ENCODE results near the gene CISD3. TPM values are rescaled to one million over a fixed set of nuclear protein-coding genes. Genes with fewer than 3 reads are reported as not detected.

Gene CISD3
- total and polyA plus RNA-seq, 2 of the 4 experiments (the other 2 are of a cell fraction): 1.3 to 14.1 TPM

GRCh38 chr17:38750044-38750311 is 19.8 kb downstream of the CISD3 start:
- H3K14ac ChIP-seq (replicated peaks; ENCODE audit: low read depth, low read length): 0 out of 2 replicates have a peak overlapping the region, but pooled peaks have one; percentile 13
- H2AK5ac ChIP-seq (ENCODE audit: low read depth, low read length): 0 out of 2 replicates have a peak overlapping the region, but pooled peaks have one; percentile 62
- ATAC-seq (ENCODE audit: low read depth) (no peak), DNase-seq (no peak)
- H4K20me1 ChIP-seq (ENCODE audit: insufficient read depth, low read length): peaks cover 28% of the 10 kb centered on the region
- peaks cover 2% of the 10 kb centered on the region for H3K36me3 ChIP-seq (ENCODE audit: control insufficient read depth, insufficient read depth, low read length)
- H3K9me1 ChIP-seq (ENCODE audit: insufficient read depth, low read length): peaks cover 12% of the 10 kb centered on the region
- no peak overlapping the region for H3K23ac ChIP-seq (ENCODE audit: low read depth, low read length)
- no peaks in the 10 kb centered on the region for H3K27me3 ChIP-seq (ENCODE audit: control insufficient read depth, insufficient read depth, low read length)
- dilution Hi-C loops (cut with HindIII; ENCODE audit: low sequenced_read_pairs, unreplicated experiment) (no loop called here), intact Hi-C loops (cut with micrococcal nuclease) (loop anchor here (5.0 kb wide), 1 partner anchor 122 kb away; the partner anchor contains the start of gene LASP1), in situ Hi-C loops (cut with MboI; ENCODE audit: low sequenced_read_pairs) (no loop called here)
- H3K9me3 ChIP-seq (ENCODE audit: control insufficient read depth, insufficient read depth, low read length): no peaks in the 10 kb centered on the region
- CTCF ChIA-PET: interaction anchor here (0.9 kb wide), 1 partner anchor 14 kb away, joined by 3 read pairs; no protein-coding TSS in a partner anchor
- H3K18ac ChIP-seq (ENCODE audit: low read depth, low read length): no peak overlapping the region
- H3K4me3 ChIP-seq (ENCODE audit: insufficient read depth, low read depth, low read length): peak overlapping the region; percentile 91
- H4K5ac ChIP-seq (ENCODE audit: low read depth, low read length): peak overlapping the region; percentile 15; the same call in 1 of the 2 replicates
- H3K56ac ChIP-seq (ENCODE audit: extremely low read depth, insufficient read depth, low read length): no peak overlapping the region
- no peak overlapping the region for H2BK15ac ChIP-seq (ENCODE audit: low read depth, low read length)
- H2BK5ac ChIP-seq (ENCODE audit: low read depth, low read length, poor library complexity, severe bottlenecking): no peak overlapping the region
- peak overlapping the region; percentile 70 to 84; a peak in 2 of 4 replicates for H4K8ac ChIP-seq (ENCODE audit: low read depth in 2 of 2, low read length in 2 of 2)
- H2AFZ ChIP-seq (replicated peaks; ENCODE audit: low read length, poor library complexity): peak overlapping the region; percentile 90
- no peak overlapping the region for H2BK20ac ChIP-seq (ENCODE audit: low read depth, low read length)
- TF ChIP-seq MXI1 (IDR thresholded peaks at IDR 0.05; ENCODE audit: borderline replicate concordance, low read depth, low read length) (no peak), ELK1 (IDR thresholded peaks at IDR 0.05; ENCODE audit: borderline replicate concordance, low read depth, low read length) (no peak), NFE2L2 (IDR thresholded peaks at IDR 0.05; ENCODE audit: low read depth, low read length) (no peak), RCOR1 (IDR thresholded peaks at IDR 0.05; ENCODE audit: insufficient replicate concordance, low read length) (no peak), BHLHE40 (IDR thresholded peaks at IDR 0.05; ENCODE audit: low read depth, low read length) (no peak), MAZ (IDR thresholded peaks at IDR 0.05; ENCODE audit: borderline replicate concordance, low read depth, low read length) (no peak), FOS (IDR thresholded peaks at IDR 0.05; ENCODE audit: low read depth, low read length) (no peak)
- peak overlapping the region; percentile 81 for H3K4me2 ChIP-seq (ENCODE audit: low read depth, low read length)
- H4K91ac ChIP-seq (ENCODE audit: insufficient read depth, low read depth, low read length): 0 out of 2 replicates have a peak overlapping the region, but pooled peaks have one; percentile 53
- no CpG with 5 or more reads among the region's 12 CpGs for WGBS, 2 experiments (ENCODE audit: extremely low coverage in 2 of 2, insufficient read length in 1 of 2)
- POLR2A ChIA-PET (ENCODE audit: unreplicated experiment): no interaction called here
- peak overlapping the region; percentile 24; the same call in 1 of the 2 replicates for H3K27ac ChIP-seq (ENCODE audit: insufficient read depth, low read length)
- peak overlapping the region; percentile 70; the same call in 1 of the 2 replicates for H3K9ac ChIP-seq (ENCODE audit: low read depth, low read length)
- peak overlapping the region; percentile 47 for H3K4ac ChIP-seq (ENCODE audit: low read depth, low read length)
- peak overlapping the region; percentile 99 for H2AK9ac ChIP-seq (replicated peaks; ENCODE audit: low read depth, low read length, poor library complexity)
- H3K79me1 ChIP-seq (ENCODE audit: low read depth in 1 of 2, low read length in 2 of 2): peaks cover 4 to 49% of the 10 kb centered on the region in 2 experiments; a peak in 3 of 4 replicates
- BruUV-seq (replicated peaks): no TSS peak
- no peak overlapping the region for H2BK120ac ChIP-seq (ENCODE audit: low read depth, low read length)
- peaks cover 12% of the 10 kb centered on the region for H3K4me1 ChIP-seq (ENCODE audit: control insufficient read depth, insufficient read depth, low read length)
